DOHH2 (cell line): ENCODE results near the gene ZDHHC19.

Experiments
- CTCF ChIP-seq: fragments of 200-600 bp; sonication (generic); IDR thresholded peaks from one replicate; pipeline ENCODE4 v1.5.1; 2014; ENCODE audit warnings: antibody characterized with exemption, mild to moderate bottlenecking, low read depth, low read length; ENCODE audit not compliant: poor library complexity, severe bottlenecking
- EZH2phosphoT487 ChIP-seq: fragments of 200-600 bp; sonication (generic); IDR thresholded peaks from 2 replicates; pipeline ENCODE4 v1.6.1; 2017; ENCODE audit warnings: borderline replicate concordance, mild to moderate bottlenecking, antibody characterized with exemption, low read length, moderate library complexity, mixed read lengths

DNA sequence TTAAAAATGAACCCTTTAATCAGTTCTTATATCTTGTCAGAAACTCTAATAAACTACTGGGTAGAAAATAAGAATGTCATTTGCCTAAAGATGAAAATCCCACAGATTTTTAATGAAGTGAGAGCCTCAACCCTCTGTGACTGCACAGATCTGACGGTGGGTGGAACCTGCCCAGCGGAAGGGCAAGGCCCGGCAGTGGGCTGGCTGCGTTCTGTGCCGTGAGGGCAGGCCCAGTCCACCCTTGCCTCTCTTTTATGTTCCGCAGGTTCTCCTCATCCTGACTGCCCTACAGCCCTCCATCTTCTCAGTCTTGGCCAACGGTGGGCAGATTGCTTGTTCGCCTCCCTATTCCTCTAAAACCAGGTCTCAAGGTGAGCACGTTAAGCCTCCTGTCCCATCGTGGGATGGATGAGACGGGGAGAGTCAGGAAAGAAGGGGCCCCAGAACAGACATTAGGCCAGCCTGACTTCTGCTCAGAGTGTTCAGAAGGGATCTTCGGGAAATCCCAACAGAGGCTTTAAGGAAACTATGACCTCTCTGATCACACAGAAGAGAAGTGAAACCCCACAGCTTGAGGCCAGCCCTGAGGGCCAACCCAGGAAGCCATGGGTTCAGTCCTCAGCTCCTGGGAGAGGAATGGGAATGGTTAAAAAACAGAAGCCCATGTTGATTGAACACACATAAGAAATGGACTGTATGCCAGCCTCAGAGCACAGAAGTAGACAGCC is 21.1 kb upstream of the ZDHHC19 start:
- TF ChIP-seq CTCF (no peak), EZH2phosphoT487 (no peak)
